Measurements from ENCODE around the gene ZDHHC21.

ZDHHC21 gene, protein sequence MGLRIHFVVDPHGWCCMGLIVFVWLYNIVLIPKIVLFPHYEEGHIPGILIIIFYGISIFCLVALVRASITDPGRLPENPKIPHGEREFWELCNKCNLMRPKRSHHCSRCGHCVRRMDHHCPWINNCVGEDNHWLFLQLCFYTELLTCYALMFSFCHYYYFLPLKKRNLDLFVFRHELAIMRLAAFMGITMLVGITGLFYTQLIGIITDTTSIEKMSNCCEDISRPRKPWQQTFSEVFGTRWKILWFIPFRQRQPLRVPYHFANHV

DNA sequence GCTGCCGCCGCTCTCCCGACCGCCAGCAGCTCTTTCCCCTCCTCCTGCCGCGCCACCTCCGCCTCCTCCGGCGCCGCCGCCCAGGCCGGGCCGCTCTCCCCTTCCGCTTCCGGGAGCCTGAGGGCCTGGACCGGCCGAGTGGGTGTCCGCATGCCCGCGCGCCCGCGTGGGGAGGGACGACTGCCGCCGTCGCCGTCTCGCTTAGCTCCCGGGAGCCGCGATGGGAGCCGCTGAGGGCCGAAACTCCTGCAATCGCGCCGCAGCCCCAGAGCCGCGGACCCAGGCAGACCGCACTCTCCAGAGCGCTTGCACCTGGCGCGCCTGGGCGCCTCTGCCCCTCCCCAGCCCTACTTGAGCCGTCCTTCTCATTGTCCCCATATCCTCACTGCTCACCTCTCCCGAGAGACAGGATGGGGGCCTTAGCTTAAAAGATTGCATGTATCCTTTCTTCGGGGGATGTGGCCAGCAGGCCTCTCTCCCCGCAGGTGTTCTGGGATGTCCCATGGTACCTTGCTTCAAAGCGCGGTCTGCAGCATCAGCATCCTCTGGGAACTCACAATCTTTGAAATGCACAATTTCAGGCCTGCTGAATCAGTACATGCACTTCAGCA lies at the start of gene ZDHHC21:
Gene ZDHHC21, minus strand, starts transcription at position 182 of the 611 bp plus-strand sequence. CDS start 19,092 bp downstream, outside the sequence.
- Histone ChIP-seq H3K4me3 (ENCODE audit: severe bottlenecking) (peak within 1 kb of the TSS; percentile 54), H3K36me3 (ENCODE audit: low read depth) (peaks cover 9% of the 10 kb centered on the region), H3K27me3 (ENCODE audit: insufficient read depth, poor library complexity, severe bottlenecking) (no peaks in the 10 kb centered on the region), H3K9me3 (ENCODE audit: severe bottlenecking) (no peaks in the 10 kb centered on the region), H3K4me1 (ENCODE audit: insufficient read depth, poor library complexity, severe bottlenecking) (peaks cover 15% of the 10 kb centered on the region), H3K27ac (ENCODE audit: poor library complexity, severe bottlenecking) (no peak within 1 kb of the TSS)
- ATAC-seq (ENCODE audit: low read depth) (peak; percentile 89), DNase-seq (ENCODE audit: low spot score) (peak; percentile 65)
- TF ChIP-seq, protein P1, sequence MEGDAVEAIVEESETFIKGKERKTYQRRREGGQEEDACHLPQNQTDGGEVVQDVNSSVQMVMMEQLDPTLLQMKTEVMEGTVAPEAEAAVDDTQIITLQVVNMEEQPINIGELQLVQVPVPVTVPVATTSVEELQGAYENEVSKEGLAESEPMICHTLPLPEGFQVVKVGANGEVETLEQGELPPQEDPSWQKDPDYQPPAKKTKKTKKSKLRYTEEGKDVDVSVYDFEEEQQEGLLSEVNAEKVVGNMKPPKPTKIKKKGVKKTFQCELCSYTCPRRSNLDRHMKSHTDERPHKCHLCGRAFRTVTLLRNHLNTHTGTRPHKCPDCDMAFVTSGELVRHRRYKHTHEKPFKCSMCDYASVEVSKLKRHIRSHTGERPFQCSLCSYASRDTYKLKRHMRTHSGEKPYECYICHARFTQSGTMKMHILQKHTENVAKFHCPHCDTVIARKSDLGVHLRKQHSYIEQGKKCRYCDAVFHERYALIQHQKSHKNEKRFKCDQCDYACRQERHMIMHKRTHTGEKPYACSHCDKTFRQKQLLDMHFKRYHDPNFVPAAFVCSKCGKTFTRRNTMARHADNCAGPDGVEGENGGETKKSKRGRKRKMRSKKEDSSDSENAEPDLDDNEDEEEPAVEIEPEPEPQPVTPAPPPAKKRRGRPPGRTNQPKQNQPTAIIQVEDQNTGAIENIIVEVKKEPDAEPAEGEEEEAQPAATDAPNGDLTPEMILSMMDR (IDR thresholded peaks at IDR 0.05; ENCODE audit: poor library complexity, severe bottlenecking): no peak

DNA sequence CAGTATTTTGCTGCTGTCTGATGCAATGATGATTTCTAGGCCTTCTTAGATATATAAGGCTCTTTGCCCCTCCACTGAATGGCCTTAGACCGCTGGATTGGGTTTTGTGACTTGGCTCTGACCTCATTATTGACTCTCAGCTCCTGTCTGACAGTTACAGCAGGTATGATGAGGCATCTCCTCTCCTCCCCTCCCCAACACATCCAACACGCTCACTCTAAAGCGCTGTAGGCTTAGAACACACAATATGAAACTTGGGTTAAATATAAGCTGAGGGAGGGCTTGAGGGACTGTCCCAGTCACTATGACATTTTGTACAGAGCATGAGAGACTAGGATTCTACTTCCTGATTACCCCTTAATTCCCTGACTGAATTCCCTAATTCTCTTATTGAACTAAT lies 48.1 kb upstream of the ZDHHC21 start:
- H3K4me1 ChIP-seq (ENCODE audit: insufficient read depth, poor library complexity, severe bottlenecking): no peaks in the 10 kb centered on the region
- no peaks in the 10 kb centered on the region for H3K27me3 ChIP-seq (ENCODE audit: insufficient read depth, poor library complexity, severe bottlenecking)
- no peak for DNase-seq (ENCODE audit: low spot score)
- TF ChIP-seq, protein P1 (IDR thresholded peaks at IDR 0.05; ENCODE audit: poor library complexity, severe bottlenecking): no peak
- H3K9me3 ChIP-seq (ENCODE audit: severe bottlenecking): no peaks in the 10 kb centered on the region
- no peak overlapping the region for H3K27ac ChIP-seq (ENCODE audit: poor library complexity, severe bottlenecking)
- no peaks in the 10 kb centered on the region for H3K36me3 ChIP-seq (ENCODE audit: low read depth)
- H3K4me3 ChIP-seq (ENCODE audit: severe bottlenecking): no peak overlapping the region
- ATAC-seq (ENCODE audit: low read depth): no peak

DNA sequence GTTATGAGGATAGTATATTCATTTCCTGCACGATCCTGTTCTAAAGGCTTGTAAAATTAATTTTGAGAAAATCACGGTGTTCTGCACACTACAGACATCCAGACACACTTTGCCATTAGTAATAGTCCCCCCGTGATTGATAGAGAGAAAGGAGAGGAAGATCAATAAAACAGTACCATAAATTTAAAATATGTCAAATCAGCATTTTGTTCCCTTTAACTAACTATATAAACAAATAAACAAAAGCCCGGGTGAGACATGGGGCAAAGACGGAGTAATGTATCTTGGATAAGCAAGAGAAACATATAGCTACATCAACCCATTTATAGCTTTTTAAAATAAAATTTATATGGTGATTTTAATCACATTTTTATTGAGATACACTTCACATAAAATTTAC lies 39.9 kb upstream of the ZDHHC21 start:
- DNase-seq (ENCODE audit: low spot score): no peak
- Histone ChIP-seq H3K27ac (ENCODE audit: poor library complexity, severe bottlenecking) (no peak overlapping the region), H3K9me3 (ENCODE audit: severe bottlenecking) (no peaks in the 10 kb centered on the region), H3K4me1 (ENCODE audit: insufficient read depth, poor library complexity, severe bottlenecking) (no peaks in the 10 kb centered on the region), H3K36me3 (ENCODE audit: low read depth) (no peaks in the 10 kb centered on the region), H3K27me3 (ENCODE audit: insufficient read depth, poor library complexity, severe bottlenecking) (no peaks in the 10 kb centered on the region), H3K4me3 (ENCODE audit: severe bottlenecking) (no peak overlapping the region)
- TF ChIP-seq, protein P1 (IDR thresholded peaks at IDR 0.05; ENCODE audit: poor library complexity, severe bottlenecking): no peak
- ATAC-seq (ENCODE audit: low read depth): no peak

DNA sequence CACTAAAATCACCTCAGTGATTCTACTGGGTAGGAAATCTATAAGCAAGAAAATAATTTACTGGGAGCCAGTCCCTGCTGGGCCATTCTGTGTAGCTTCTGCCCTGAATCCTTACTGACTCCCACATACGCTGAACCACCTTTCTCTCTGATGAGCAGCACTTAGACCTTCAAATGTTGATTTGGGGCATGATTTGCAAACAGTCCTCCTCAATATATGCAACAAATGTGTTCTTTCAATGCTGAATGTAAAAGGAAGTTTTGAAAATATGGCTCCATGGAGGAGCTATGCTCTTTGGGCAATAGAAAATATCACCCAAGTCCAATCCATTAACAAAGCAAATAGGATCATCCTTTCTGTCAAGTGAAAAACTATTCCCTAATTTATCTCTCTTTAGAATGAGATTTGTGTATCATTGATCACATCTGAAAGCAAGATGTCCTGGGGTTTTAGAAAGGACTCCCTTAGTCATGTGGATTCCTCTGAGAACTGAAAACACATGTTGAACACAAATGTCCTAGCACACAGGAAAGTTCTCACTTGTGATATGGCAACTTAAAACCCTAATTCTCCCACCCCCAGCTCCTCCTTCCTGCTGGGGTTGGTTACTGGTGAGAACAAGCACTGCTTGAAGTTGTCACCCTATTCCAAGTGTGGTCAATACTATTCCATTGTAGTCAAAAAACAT lies 38.2 kb upstream of the ZDHHC21 start:
- no peaks in the 10 kb centered on the region for H3K36me3 ChIP-seq (ENCODE audit: low read depth)
- H3K27ac ChIP-seq (ENCODE audit: poor library complexity, severe bottlenecking): no peak overlapping the region
- H3K4me1 ChIP-seq (ENCODE audit: insufficient read depth, poor library complexity, severe bottlenecking): no peaks in the 10 kb centered on the region
- no peak for ATAC-seq (ENCODE audit: low read depth)
- H3K9me3 ChIP-seq (ENCODE audit: severe bottlenecking): no peaks in the 10 kb centered on the region
- TF ChIP-seq, protein P1 (IDR thresholded peaks at IDR 0.05; ENCODE audit: poor library complexity, severe bottlenecking): no peak
- no peaks in the 10 kb centered on the region for H3K27me3 ChIP-seq (ENCODE audit: insufficient read depth, poor library complexity, severe bottlenecking)
- DNase-seq (ENCODE audit: low spot score): no peak
- no peak overlapping the region for H3K4me3 ChIP-seq (ENCODE audit: severe bottlenecking)
